Left ventricle myocardium inferior (tissue), 1 donor: Measurements from ENCODE around the gene WDR88. TPM values are rescaled to one million over a fixed set of nuclear protein-coding genes. Genes with fewer than 3 reads are reported as not detected.

Source experiments
- DNase-seq: peaks from one replicate; pipeline ENCODE4 v3.0.0-alpha.2; 2020
- H3K27ac ChIP-seq: fragments of 200-600 bp; replicated peaks from 2 replicates; pipeline ENCODE4 v1.8.0; 2021
- H3K27me3 ChIP-seq: fragments of 200-600 bp; 2 replicates; pipeline ENCODE4 v1.8.0; 2021; ENCODE audit warnings: low read depth
- H3K36me3 ChIP-seq: fragments of 200-600 bp; 2 replicates; pipeline ENCODE4 v1.8.0; 2021
- H3K4me1 ChIP-seq: fragments of 200-600 bp; 2 replicates; pipeline ENCODE4 v1.8.0; 2021
- H3K4me3 ChIP-seq: fragments of 200-600 bp; 2 replicates; pipeline ENCODE4 v1.8.0; 2021; ENCODE audit warnings: mild to moderate bottlenecking, moderate library complexity
- H3K9me3 ChIP-seq: fragments of 200-600 bp; replicated peaks from 2 replicates; pipeline ENCODE4 v1.8.0; 2021
- intact Hi-C: fragments of 100-400 bp; cut with micrococcal nuclease; formaldehyde crosslinking; loops from one replicate; pipeline ENCODE4 v1.11.0; 2022
- total RNA-seq: library from RNA; stranded (reverse); fragmentation: NEBNext Ultra II Directional; extraction: Animal tissue kit (Norgen Biotek cat#: 25700); gene quantifications from one replicate; pipeline ENCODE4 v1.2.1, GENCODE V29; 2021
- TF ChIP-seq, protein P1 (sequence below): fragments of 200-600 bp; IDR thresholded peaks from 2 replicates; pipeline ENCODE4 v1.8.0; 2021; ENCODE audit warnings: antibody characterized with exemption, mild to moderate bottlenecking, borderline replicate concordance
- donor health status: DM: no; HTN: yes; CAD: no; lungs with severe emphysema.

The WDR88 gene
- total RNA-seq, 1 donor from 2014 or later = not detected

DNA sequence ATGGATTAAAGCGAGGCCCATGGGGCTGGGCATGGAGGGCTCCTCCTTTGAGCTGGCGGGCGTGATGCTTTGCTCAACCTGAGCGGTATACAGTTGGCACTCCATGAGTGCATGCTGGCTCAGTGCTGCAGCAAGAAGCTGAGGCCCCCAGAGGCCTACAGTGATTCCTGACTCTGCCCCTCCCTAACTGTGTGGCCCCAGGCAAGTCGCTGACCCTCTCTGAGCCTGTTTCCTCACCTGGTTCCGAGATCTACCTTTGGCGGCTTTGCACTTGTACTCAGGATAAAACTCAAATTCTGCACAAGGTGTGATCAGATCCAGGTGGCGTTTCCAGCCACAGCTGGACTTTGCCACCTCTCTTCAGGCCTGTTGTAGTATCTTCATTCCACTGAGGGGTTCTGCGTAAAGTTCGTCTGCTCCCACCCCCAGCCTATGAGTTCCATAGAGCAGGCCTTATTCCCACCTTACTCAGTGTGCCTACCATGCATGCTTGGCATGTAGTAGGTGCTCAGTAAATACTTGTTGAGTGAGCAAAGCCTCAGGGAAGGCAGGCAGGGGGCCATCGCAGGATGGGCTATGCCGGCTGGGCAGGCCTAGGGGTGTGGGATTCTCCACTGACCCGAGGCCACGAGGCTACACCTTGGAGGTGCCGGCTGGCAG lies 70.1 kb downstream of the WDR88 start:
- no peaks in the 10 kb centered on the region for H3K27me3 ChIP-seq
- TF ChIP-seq, protein P1, sequence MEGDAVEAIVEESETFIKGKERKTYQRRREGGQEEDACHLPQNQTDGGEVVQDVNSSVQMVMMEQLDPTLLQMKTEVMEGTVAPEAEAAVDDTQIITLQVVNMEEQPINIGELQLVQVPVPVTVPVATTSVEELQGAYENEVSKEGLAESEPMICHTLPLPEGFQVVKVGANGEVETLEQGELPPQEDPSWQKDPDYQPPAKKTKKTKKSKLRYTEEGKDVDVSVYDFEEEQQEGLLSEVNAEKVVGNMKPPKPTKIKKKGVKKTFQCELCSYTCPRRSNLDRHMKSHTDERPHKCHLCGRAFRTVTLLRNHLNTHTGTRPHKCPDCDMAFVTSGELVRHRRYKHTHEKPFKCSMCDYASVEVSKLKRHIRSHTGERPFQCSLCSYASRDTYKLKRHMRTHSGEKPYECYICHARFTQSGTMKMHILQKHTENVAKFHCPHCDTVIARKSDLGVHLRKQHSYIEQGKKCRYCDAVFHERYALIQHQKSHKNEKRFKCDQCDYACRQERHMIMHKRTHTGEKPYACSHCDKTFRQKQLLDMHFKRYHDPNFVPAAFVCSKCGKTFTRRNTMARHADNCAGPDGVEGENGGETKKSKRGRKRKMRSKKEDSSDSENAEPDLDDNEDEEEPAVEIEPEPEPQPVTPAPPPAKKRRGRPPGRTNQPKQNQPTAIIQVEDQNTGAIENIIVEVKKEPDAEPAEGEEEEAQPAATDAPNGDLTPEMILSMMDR = no peak
- intact Hi-C loops = no loop called here
- H3K4me1 ChIP-seq = no peaks in the 10 kb centered on the region
- H3K4me3 ChIP-seq = no peak overlapping the region
- H3K36me3 ChIP-seq = peaks cover 11% of the 10 kb centered on the region
- DNase-seq = no peak
- H3K27ac ChIP-seq = no peak overlapping the region
- no peaks in the 10 kb centered on the region for H3K9me3 ChIP-seq

DNA sequence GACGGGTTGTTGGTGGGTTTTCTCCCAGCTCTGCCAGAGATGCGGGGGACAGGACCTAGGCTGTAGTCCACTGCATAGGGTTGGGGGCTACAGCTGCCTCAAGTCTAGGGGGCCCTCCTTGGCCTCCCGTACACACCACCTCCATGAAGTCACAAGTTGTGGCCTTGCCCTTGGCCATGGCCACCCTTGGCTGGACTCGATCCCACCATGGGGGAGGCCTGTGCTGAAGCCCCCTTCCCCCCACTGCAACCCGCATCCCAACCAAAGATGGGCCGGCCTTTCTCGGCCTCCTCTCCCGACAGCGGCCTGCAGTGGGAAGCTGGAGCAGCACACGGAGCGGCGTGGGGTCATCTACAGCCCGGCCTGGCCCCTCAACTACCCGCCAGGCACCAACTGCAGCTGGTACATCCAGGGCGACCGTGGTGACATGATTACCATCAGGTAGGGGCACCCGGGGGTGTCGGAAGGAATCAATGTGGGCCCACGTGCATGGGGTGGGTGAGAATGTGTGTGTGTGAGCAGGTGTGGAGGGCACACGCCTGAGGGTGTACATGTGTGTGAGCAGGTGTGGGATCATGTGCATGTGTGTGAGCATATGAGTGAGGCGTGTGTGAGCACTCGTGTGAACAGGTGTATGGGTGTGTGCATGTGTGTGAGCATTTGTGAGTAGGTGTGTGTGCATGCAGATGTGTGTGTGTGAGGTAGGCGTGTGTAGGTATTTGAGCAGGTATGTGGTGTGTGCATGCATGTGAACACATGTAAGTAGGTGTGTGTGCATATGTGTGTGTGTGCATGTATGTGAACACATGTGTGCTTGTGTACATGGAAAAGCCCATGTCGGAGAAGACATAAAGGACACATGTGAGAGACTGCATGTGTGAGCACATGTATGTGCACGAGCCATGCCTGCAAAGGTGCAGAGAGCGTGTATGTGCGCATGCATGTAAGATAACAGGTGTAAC lies 70.9 kb downstream of the WDR88 start:
- H3K27ac ChIP-seq = no peak overlapping the region
- no peak for DNase-seq
- peaks cover 12% of the 10 kb centered on the region for H3K36me3 ChIP-seq
- H3K4me3 ChIP-seq = no peak overlapping the region
- TF ChIP-seq, protein P1 = no peak
- H3K9me3 ChIP-seq = no peaks in the 10 kb centered on the region
- intact Hi-C loops = no loop called here
- H3K4me1 ChIP-seq = no peaks in the 10 kb centered on the region
- H3K27me3 ChIP-seq = no peaks in the 10 kb centered on the region

DNA sequence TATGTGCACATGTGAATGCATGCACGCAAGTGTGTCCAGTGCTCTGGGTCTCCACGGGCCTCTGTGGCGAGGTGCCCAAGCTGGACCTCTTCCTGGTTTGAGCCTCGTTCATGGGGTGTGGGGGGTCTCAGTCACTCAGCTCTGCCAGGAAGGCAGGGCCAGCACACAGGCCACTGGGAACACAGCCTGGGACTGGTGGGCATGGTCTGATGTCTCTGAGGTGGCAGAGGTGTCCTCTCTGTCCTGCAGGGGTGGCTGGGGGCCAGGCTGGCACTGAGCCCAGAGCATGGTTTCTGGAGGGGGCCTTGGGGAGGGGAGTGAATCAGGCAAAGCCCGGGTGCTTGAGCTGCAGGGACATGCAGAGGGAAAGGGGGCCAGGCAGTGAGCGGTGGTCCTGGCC lies 71.6 kb downstream of the WDR88 start:
- no peak for DNase-seq
- peaks cover 12% of the 10 kb centered on the region for H3K36me3 ChIP-seq
- H3K27me3 ChIP-seq = no peaks in the 10 kb centered on the region
- TF ChIP-seq, protein P1 = no peak
- intact Hi-C loops = no loop called here
- H3K9me3 ChIP-seq = no peaks in the 10 kb centered on the region
- no peak overlapping the region for H3K27ac ChIP-seq
- no peak overlapping the region for H3K4me3 ChIP-seq
- no peaks in the 10 kb centered on the region for H3K4me1 ChIP-seq

DNA sequence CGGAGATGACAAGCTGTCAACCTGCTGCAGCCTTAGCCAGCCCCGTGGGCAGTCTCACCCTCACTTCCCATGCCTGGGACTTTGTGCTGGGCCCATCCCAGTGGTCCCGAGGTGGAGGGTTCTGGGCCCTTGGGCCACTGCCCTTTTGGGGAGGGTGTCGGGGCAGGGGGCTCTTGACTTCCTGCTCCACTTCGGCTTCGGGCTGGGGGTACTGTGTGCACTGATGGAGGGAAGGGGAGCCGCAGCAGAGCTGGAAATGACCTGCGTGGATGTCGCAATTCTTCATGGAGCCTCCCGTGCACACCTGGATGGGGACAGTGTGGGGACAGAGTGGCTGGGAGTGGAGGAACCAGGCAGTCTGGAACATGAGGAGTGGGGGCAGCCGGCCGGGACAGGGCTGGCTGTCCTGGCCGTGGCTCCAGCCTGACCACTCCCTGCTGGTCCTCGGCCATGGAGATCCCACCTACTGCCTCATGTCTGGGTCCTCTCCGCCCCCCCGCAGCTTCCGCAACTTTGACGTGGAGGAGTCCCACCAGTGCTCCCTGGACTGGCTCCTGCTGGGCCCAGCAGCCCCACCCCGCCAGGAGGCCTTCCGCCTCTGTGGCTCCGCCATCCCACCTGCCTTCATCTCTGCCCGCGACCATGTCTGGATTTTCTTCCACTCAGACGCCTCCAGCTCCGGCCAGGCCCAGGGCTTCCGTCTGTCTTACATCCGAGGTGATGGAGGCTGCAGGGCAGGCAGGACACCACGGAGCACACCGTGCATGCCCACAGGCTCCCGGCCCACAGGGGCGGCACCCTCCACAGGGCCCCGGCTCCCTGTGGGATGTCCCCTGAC lies 72.4 kb downstream of the WDR88 start:
- Histone ChIP-seq H3K27ac (no peak overlapping the region), H3K4me3 (no peak overlapping the region), H3K4me1 (no peaks in the 10 kb centered on the region), H3K36me3 (peaks cover 12% of the 10 kb centered on the region), H3K27me3 (no peaks in the 10 kb centered on the region), H3K9me3 (no peaks in the 10 kb centered on the region)
- intact Hi-C loops = no loop called here
- TF ChIP-seq, protein P1 = no peak
- DNase-seq = no peak

DNA sequence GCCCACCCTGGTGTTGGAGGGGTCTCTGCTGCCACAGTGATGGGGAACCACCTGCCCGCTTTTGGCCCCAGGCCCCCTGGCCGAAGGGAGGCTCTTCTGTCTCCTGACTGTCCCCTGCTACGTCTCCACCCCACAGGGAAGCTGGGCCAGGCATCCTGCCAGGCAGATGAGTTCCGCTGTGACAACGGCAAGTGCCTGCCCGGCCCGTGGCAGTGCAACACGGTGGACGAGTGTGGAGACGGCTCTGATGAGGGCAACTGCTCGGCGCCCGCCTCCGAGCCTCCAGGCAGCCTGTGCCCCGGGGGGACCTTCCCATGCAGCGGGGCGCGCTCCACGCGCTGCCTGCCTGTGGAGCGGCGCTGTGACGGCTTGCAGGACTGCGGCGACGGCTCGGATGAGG lies 73.2 kb downstream of the WDR88 start:
- intact Hi-C loops = no loop called here
- Histone ChIP-seq H3K27me3 (no peaks in the 10 kb centered on the region), H3K9me3 (no peaks in the 10 kb centered on the region), H3K27ac (no peak overlapping the region), H3K36me3 (peaks cover 12% of the 10 kb centered on the region), H3K4me3 (no peak overlapping the region), H3K4me1 (no peaks in the 10 kb centered on the region)
- TF ChIP-seq, protein P1 = no peak
- no peak for DNase-seq
